LNCaP clone FGC (cell line): ENCODE data around the gene BASP1.

Experiments
- DNase-seq: peaks from one replicate; pipeline ENCODE4 v3.0.0-alpha.2; 2011; ENCODE audit warnings: low read depth
- H3K4me3 ChIP-seq: 2 replicates; pipeline ENCODE4 v1.5.1; 2011; ENCODE audit warnings: mild to moderate bottlenecking, low read depth, low read length, control low read depth
- TF ChIP-seq, protein P1 (sequence below): IDR thresholded peaks from 2 replicates; pipeline ENCODE4 v1.5.1; 2012; ENCODE audit warnings: mild to moderate bottlenecking; ENCODE audit not compliant: control insufficient read depth, insufficient read depth; ENCODE audit errors: extremely low read depth

The BASP1 gene

GRCh38 chr5:17216974-17217492 lies 398 bp upstream of the BASP1 start:
- H3K4me3 ChIP-seq: no peak overlapping the region
- TF ChIP-seq, protein P1, sequence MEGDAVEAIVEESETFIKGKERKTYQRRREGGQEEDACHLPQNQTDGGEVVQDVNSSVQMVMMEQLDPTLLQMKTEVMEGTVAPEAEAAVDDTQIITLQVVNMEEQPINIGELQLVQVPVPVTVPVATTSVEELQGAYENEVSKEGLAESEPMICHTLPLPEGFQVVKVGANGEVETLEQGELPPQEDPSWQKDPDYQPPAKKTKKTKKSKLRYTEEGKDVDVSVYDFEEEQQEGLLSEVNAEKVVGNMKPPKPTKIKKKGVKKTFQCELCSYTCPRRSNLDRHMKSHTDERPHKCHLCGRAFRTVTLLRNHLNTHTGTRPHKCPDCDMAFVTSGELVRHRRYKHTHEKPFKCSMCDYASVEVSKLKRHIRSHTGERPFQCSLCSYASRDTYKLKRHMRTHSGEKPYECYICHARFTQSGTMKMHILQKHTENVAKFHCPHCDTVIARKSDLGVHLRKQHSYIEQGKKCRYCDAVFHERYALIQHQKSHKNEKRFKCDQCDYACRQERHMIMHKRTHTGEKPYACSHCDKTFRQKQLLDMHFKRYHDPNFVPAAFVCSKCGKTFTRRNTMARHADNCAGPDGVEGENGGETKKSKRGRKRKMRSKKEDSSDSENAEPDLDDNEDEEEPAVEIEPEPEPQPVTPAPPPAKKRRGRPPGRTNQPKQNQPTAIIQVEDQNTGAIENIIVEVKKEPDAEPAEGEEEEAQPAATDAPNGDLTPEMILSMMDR: no peak
- no peak for DNase-seq

GRCh38 chr5:17218353-17219005 lies 1.0 kb downstream of the BASP1 start:
- no peak overlapping the region for H3K4me3 ChIP-seq
- TF ChIP-seq, protein P1: no peak
- no peak for DNase-seq

GRCh38 chr5:17219006-17219422 lies 1.6 kb downstream of the BASP1 start:
- no peak for DNase-seq
- TF ChIP-seq, protein P1: no peak
- H3K4me3 ChIP-seq: no peak overlapping the region

DNA sequence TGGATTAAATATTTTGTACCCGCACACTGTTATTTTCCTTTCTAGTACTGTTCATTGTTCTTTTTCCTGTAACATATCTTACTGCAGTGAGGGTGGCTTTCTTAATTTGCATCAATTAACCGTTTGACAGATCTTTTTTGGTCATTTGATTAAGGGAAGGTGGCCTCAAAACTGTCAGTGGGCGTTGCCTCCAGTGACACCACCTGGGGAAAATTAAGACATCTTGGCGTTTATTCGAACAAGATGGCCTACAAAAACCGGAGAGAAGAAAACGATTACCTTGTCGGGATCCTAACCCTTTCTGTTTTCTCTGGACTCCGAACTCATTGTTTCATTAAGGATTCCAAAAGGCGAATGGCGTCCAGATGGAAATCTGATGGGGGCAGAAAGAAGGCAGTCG lies 2.0 kb downstream of the BASP1 start:
- no peak overlapping the region for H3K4me3 ChIP-seq
- no peak for DNase-seq
- TF ChIP-seq, protein P1: no peak

DNA sequence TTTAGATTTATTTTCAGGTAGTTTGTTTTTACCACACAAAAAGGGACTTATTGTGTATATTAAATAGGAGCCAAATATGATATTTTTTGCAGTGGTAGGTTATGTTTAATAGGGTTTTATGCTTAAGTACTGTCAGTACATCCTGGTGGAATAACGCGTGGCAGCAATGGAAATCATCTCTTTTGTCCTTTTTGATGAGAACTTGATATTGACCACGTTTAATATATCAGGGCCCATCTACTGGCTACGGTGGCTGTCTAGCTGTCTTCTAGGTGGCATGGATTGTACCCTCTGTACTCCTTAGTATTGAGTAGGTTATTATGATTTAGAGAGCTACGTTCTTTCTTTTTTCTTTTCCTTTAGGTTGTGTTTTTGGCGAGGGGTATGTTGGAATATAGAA lies 2.6 kb downstream of the BASP1 start:
- DNase-seq: no peak

GRCh38 chr5:17220469-17220868 lies 3.0 kb downstream of the BASP1 start:
- TF ChIP-seq, protein P1: no peak
- DNase-seq: no peak
- no peak overlapping the region for H3K4me3 ChIP-seq

More for the DNA sequence above, 2.6 kb downstream of the BASP1 start:
- TF ChIP-seq, protein P1: no peak
- H3K4me3 ChIP-seq: no peak overlapping the region
